Spleen (tissue), 7 donors: ENCODE data around the gene RFX4.

Experiments used
- CTCF ChIP-seq, 11 experiments: fragments of 200-600 bp in 7 of 11; fragments of 450-650 bp in 4 of 11; sonication (generic) in 4 of 11; IDR thresholded peaks in 8 of 11; conservative IDR thresholded peaks in 3 of 11; 1 replicate in 7 of 11; 2 replicates in 4 of 11; pipeline versions ENCODE4 v1.4.0 to v1.8.0; 2016 to 2021; ENCODE audit warnings: antibody characterized with exemption in 11 of 11, inconsistent platforms in 4 of 11, mild to moderate bottlenecking in 1 of 11
- POLR2A ChIP-seq, 3 donors: fragments of 450-650 bp; IDR thresholded peaks; one replicate each; pipeline ENCODE4 v1.5.1; 2017; ENCODE audit warnings: antibody characterized with exemption in 3 of 3, mild to moderate bottlenecking in 1 of 3
- donor health status: DM: no; HTN: no; CAD: no; lungs with moderate emphysema.
- donor health status: DM: no; HTN: no; CAD: no.
- donor health status: DM: no; HTN: no; CAD: no.

GRCh38 chr12:106773286-106774004 lies 190.6 kb downstream of the RFX4 start:
- TF ChIP-seq CTCF (IDR thresholded peaks at IDR 0.05 in 8 of 11, conservative IDR thresholded peaks at IDR 0.05 in 3 of 11) (no peak), POLR2A (IDR thresholded peaks at IDR 0.05) (peak in 1 of 3 donors; percentile 21)
